ENCODE data around the gene TRAPPC12.

The TRAPPC12 gene

GRCh38 chr2:3470166-3470651 is 90.7 kb downstream of the TRAPPC12 start:
- no peak for DNase-seq (ENCODE audit: low spot score)

- DNase-seq (ENCODE audit: low spot score), result no peak
These were observed 91.6 kb downstream of the TRAPPC12 start for GRCh38 chr2:3470856-3471737.

DNA sequence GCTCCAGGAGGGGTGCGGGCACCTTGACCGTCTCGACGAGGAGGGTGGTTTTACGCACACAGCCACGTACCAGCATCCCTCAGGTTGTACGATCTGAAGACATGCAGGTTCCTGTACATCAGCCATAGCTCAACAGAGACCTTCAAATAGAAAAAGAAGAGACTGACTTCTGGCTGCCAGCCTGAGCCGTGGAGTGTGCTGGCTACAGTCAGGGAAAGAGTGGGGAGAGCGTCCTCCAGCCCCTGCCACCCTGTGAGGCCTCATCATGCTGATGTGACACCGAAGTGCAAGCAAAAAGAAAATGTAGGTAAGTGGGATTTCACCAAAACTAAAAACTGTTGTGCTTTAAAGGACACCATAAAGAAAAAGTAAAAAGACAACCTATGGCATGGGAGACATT is 92.8 kb downstream of the TRAPPC12 start:
- DNase-seq (ENCODE audit: low spot score), result no peak

DNA sequence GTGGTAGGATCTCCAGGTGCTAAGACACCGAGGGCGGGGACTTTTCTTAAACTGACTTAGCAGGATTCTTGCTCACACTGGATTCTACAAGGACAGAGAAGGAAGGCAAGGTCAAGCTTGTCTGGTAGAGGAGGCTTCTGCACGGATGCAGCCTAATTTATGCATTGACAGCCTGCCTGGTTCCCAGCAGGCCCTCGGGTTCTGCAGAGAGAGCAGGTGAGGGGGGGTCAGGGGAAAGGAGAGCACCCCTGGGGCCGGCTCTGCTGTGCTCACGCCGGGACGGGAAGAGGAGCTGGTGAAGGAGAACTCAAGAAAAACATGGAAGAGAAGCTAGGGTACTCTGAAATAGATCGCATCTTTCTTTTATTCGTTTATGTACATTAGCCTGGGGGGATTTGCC is 93.5 kb downstream of the TRAPPC12 start:
- DNase-seq (ENCODE audit: low spot score), result no peak

DNA sequence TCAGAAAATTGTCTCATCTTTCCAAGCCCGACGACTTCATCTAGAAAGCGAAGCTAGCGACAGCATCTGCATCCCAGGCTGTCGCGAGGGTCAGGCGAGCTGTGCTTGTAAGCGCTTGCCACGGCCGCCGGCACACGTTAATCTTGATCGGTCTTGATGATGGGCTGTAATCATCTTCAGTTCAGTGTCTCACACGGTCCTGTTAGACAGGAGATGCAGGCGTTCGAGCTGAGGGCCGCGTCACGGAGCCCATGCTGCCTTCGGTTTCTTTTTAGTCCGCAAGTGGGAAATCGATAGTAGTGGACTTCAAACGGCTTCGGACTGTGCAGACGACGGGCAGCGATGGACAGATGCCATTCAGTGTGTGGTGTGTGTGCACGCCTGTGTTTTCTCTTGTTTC is 96.3 kb downstream of the TRAPPC12 start:
- no peak for DNase-seq (ENCODE audit: low spot score)

GRCh38 chr2:3476321-3476984 is 97.0 kb downstream of the TRAPPC12 start:
- no peak for DNase-seq (ENCODE audit: low spot score)

- DNase-seq (ENCODE audit: low spot score), result no peak
These were observed 97.5 kb downstream of the TRAPPC12 start for GRCh38 chr2:3476985-3477327.

GRCh38 chr2:3478846-3479385 is 99.4 kb downstream of the TRAPPC12 start:
- no peak for DNase-seq (ENCODE audit: low spot score)

- DNase-seq (ENCODE audit: low spot score), result no peak
These were observed 100.2 kb downstream of the TRAPPC12 start for GRCh38 chr2:3479430-3480320.

GRCh38 chr2:3480352-3481010 is 101.0 kb downstream of the TRAPPC12 start:
- peak; percentile 39 for DNase-seq (ENCODE audit: low spot score)

GRCh38 chr2:3481011-3481400 is 101.5 kb downstream of the TRAPPC12 start:
- DNase-seq (ENCODE audit: low spot score), result no peak

GRCh38 chr2:3481736-3482362 is 102.4 kb downstream of the TRAPPC12 start:
- DNase-seq (ENCODE audit: low spot score), result no peak

DNA sequence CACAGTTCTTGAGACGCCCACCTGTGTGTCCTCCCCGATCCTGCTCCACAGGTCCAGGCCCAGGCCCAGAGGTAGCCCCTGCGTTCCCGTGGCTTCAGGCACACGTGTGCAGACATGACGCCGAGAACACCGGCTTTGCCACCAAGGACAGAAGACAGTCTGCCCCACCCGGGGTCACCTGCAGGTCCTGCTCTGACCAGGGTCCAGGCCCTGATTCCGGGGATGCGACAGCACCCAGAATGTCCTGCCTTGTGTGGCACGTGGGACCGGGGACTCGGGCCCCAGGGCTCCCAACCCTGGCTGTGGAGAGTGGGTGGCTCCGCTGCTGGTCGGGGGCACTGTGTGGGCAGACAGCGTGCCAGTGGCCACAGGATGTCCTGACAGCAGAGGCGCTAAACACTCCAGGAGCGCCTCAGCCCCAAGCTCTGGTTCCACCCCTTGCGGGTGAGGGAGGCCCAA is 102.9 kb downstream of the TRAPPC12 start:
- DNase-seq (ENCODE audit: low spot score), result no peak

DNA sequence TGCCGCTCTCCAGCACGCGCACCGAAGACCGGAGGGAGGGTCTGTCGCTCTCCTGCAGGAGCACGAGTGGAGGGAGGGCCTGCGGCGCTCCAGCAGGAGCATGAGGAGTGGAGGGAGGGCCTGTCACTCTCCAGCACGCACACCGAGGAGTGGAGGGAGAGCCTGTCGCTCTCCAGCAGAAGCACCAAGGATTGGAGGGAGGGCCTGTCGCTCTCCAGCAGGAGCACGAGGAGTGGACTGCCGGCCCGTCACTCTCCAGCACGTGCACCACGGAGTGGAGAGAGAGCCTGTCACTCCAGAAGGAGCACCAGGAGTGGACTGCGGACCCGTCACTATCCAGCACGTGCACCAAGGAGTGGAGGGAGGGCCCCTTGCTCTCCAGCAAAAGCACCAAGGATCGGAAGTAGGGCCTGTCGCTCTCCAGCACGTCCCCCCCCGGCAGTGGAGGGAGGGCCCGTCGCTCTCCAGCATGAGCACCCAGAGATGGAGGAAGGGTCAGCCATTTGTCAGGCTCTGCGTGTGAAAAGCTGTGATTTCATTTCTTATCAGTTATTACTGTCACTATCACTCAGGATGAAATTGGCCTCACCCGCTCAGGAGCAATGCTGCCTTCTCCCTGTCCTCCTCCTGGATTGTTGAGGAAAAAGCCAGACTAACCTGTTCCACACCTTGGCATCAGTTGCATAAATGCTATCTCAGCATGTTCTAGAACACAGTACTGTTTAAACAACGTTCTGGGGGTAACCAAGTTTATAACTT is 103.9 kb downstream of the TRAPPC12 start:
- DNase-seq (ENCODE audit: low spot score), result no peak

- no peak for DNase-seq (ENCODE audit: low spot score)
These were observed 104.8 kb downstream of the TRAPPC12 start for GRCh38 chr2:3483986-3484960.

- DNase-seq (ENCODE audit: low spot score), result no peak
These were observed 105.7 kb downstream of the TRAPPC12 start for GRCh38 chr2:3485166-3485565.

DNA sequence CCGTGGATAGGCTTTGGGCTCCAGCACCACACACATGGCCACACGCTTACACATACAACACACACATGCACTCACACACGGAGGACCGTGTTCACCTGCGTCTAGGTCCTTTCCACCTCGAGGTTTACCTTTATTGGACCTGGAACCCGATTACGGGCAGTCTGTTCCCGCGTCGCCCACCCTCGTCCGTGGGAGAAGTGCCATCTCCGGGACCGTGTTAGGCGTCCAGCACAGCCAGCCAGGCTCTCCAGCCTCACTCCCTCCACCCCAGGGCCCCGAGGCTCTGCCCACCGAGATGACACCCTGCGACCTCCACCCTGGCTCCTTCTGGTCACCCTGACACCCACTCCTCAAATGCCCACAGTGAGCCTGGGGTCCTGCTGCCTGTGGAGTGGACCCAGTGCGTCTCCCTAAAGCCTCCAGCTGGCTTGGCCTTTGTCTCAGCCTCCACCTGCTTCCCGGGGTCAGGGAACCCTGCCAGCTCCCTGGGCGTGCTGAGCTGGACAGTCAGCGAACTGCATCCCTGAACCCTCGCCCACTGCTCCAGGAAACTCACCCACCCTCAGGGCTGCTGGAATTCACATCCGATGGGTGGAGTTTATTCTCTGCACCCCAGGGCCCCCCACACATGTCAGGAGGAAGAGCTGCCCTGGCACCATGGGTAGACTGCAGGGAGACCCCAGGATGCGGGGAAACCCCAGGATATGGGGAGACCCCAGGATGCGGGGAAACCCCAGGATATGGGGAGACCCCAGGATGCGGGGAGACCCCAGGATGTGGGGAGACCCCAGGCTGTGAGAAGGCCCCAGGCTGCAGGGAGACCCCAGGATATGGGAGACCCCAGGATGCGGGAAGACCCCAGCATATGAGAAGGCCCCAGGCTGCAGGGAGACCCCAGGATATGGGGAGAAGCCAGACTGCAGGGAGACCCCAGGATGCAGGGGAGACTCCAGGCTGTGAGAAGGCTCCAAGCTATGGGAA is 106.8 kb downstream of the TRAPPC12 start:
- DNase-seq (ENCODE audit: low spot score), result no peak

GRCh38 chr2:3487028-3487425 is 107.5 kb downstream of the TRAPPC12 start:
- DNase-seq (ENCODE audit: low spot score), result no peak
